Inflammatory macrophage (primary cell): ENCODE data around the gene TOR1AIP1.

Experiments
- DNase-seq, 2 donors: peaks; one replicate each; pipeline ENCODE4 v3.0.0-alpha.2; 2020 to 2022

The TOR1AIP1 gene

DNA sequence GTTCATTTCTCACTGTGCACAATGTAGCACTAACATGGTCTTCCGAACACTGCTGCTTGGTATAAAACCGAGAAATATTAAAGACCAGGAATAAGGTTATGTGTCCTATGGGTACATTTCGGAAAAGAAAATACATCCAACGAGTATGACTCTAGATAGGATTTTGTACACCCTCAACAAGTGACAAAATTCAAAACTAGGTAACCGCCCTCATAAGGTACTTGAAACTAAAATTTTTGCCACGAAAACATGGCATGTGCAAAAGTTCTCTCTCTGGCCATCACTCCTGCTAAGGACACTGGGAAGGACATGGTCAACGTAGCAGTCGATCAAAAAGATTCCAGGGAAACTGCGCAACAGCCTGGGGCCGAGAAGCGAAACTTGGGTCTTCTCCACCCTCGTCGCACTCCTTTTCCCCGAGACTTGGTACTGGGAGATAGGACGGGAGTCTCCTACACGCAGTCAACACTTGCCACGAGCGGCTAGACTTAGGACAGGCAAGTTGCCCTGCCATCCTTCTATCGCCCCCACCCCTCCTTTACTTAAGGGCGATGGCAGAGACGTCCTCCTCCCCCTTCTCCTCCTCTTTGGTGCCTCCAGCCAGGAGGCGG lies 338 bp upstream of the TOR1AIP1 start:
- no peak for DNase-seq

DNA sequence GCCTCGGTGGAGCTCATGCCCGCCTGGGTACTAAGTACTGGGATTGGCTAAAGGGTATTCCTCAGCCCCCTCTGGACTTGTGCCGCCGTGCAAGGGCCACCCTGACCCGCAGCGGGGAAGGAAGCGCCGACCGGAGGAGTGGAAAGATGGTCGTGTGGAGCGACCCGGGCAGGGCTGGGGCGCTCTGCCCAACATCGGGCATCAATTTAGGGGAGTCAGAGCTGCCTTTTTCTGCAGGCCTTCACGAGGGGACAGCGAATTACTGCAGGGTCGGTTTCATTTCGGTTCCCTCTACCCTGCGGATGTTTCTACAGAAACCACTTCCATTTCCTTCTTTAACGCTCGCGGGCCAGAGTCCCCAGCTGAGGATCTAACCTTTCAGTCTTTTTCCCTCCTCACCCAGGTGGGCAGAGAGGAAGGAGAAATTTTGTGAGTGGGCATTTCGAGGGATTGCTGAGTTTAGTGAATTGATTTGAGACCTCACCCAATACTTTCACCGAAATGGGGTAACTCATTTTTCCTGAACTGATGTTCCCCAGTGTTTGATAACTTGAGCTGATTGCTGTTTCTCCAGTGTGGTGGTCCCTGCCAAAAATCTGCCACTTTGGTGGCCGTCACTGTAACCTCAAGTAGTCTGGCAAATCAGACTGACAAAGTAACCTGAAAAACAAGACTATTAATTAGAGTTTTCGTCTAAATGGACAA lies 1.1 kb downstream of the TOR1AIP1 start:
- peak; percentile 26 to 44 for DNase-seq

- no peak for DNase-seq
Observed at GRCh38 chr1:179883745-179884138, 1.7 kb downstream of the TOR1AIP1 start.

GRCh38 chr1:179888071-179888470 lies 6.0 kb downstream of the TOR1AIP1 start:
- DNase-seq: peak in 1 of 2 donors; percentile 38

- no peak for DNase-seq
Observed at GRCh38 chr1:179889589-179889988, 7.5 kb downstream of the TOR1AIP1 start.

DNA sequence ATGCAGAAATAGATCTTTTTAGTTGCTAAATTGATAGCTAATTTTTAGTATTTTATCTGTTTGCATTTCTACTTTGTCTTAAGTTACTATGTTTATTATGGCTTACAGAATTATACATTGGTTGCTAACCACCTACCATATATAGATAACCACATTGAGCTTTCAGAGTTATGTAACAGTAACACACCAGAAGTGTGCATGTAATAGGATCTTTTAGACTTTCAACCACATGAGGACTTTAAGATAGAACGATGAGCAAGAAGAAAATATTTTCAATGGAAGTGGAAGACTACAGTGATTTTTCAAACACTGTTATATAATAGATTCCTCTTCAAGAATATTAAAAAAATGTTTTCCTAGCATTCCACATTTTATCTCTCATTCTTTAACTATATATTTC lies 28.8 kb downstream of the TOR1AIP1 start:
- DNase-seq: no peak

- DNase-seq: no peak
Observed at GRCh38 chr1:179911812-179912211, 29.7 kb downstream of the TOR1AIP1 start.

DNA sequence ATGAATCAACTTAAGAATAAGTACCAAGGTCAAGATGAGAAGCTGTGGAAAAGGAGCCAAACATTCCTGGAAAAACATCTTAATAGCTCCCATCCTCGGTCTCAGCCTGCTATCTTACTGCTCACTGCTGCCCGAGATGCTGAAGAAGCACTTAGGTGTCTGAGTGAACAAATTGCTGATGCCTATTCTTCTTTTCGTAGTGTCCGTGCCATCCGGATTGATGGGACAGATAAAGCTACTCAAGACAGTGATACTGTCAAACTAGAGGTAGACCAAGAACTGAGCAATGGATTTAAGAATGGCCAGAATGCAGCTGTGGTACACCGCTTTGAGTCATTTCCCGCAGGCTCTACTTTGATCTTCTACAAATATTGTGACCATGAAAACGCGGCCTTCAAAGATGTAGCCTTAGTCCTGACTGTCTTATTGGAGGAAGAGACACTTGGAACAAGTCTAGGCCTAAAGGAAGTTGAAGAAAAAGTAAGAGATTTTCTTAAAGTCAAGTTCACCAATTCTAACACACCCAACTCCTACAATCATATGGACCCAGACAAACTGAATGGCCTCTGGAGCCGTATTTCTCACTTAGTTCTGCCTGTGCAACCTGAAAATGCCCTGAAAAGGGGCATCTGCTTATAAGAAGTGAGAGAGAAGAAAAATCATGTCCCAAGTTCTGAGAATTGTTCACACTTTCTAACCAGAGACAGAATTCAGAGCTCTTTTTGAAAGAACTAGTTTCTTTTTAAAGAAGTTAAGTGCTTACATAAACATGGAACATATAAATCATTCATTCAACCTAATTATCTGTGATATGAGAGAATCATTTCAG lies 35.7 kb downstream of the TOR1AIP1 start:
- DNase-seq: no peak

- no peak for DNase-seq
Observed at GRCh38 chr1:179921472-179921871, 39.4 kb downstream of the TOR1AIP1 start.

- DNase-seq: no peak
Observed at GRCh38 chr1:179921981-179922872, 40.1 kb downstream of the TOR1AIP1 start.

GRCh38 chr1:179923029-179923428 lies 40.9 kb downstream of the TOR1AIP1 start:
- DNase-seq: peak in 1 of 2 donors; percentile 10

DNA sequence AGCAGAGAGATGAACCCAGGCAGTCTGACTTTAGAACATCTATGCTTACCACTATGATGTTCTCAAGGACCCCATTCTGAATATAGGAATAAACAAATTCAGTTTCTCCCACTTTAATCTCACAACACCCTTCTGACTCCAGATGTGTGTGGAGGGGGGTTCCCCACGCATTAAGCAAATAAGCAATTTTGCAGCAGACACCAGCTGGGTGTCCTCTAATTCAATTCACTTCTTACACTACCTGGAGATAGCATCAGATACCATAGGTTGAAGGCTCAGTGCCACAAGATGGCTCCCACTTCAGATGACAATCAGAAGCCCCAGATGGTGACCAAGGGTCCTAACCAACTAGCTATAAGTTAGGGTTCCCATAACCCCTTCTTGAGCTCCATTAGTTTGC lies 42.2 kb downstream of the TOR1AIP1 start:
- DNase-seq: no peak

GRCh38 chr1:179925302-179925701 lies 43.2 kb downstream of the TOR1AIP1 start:
- DNase-seq: no peak

- DNase-seq: peak; percentile 1 to 19
Observed at GRCh38 chr1:179925922-179926849, 44.1 kb downstream of the TOR1AIP1 start.

DNA sequence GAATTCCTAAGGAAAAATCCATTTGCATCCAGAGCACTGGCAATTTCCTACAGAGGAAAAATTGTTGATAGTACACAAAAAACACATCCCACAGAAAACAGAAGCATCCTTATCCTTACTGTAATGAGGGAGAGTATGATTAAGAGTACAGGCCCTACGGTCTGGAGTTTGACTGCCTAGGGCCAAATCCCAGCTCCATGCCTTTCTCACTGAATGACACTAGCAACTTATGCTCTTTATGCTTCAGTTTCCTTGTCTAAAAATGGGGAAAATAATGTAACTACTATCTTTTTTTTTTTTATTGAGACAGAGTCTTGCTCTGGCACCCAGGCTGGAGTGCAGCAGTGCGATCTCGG lies 44.7 kb downstream of the TOR1AIP1 start:
- no peak for DNase-seq

- DNase-seq: no peak
Observed at GRCh38 chr1:179929955-179930798, 48.1 kb downstream of the TOR1AIP1 start.

- DNase-seq: no peak
Observed at GRCh38 chr1:179930867-179931266, 48.8 kb downstream of the TOR1AIP1 start.

DNA sequence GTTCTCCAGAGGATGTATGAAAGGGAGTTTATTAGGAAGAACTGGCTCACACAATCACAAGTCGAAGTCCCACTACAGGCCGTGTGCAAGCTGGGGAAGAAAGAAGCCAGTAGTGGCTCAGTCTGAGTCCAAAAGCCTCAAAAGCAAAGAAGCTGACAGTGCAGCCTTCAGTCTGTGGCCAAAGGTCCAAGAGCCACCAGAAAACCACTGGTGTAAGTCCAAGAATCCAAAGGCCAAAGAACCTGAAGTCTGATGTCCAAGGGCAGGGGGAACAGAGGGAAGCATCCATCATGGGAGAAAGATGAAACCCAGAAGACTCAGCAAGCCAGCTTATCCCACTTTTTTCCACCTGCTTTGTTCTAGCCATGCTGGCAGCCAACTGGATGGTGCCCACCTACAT lies 51.1 kb downstream of the TOR1AIP1 start:
- DNase-seq: no peak

- DNase-seq: no peak
Observed at GRCh38 chr1:179935909-179936496, 53.9 kb downstream of the TOR1AIP1 start.

GRCh38 chr1:179937668-179938254 lies 55.7 kb downstream of the TOR1AIP1 start:
- no peak for DNase-seq
